K562 treated with DMSO at 1 percent for 4 hours (cell line): Measurements from ENCODE around the gene ZZZ3. TPM values are rescaled to one million over a fixed set of nuclear protein-coding genes. Genes with fewer than 3 reads are reported as not detected.

Source experiments
- total RNA-seq: library from RNA; unstranded; fragments of 300-600 nt; gene quantifications from 2 replicates; pipeline ENCODE4 v1.2.3, GENCODE V29; 2022; ENCODE audit not compliant: insufficient read depth

Gene ZZZ3
- 21.4 and 25.8 TPM in 2 replicates for total RNA-seq

DNA sequence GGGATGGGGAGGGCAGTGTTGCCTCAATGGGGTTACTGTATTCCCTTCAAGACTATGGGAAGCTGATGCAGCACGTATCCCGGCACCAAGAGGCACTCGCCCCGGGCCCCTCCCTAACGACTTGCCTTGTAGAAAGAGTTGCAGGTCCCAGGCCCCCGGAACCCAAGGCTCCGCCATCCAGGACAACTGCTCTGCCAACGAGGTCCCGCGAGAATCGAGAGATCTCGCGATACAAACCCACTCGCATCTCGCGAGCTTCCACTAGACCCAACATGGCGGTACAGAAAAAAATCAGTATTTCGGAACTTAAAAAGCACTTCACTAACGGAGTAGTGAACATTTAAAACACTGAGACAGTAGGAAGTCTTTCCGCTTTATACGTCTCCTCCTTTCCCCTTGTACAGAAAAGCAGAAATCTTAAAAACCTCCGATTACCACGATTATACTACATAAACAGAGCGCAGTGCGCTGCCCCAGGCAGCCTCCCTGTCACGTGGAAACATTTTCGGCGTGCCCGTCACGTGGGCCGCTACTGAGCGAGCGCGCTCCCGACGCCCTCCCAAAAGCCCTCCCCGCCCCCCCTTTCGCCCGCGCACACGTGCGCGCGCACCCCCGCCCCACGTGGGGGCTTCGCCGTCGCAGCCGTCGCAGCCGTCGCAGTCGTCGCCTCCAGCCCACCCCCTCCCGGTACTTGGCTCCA lies at the start of gene ZZZ3:
Gene ZZZ3 (minus strand): TSS at position 199 of the 700 bp plus-strand sequence. CDS start 49,304 bp downstream, outside the sequence.

Other genes with a start within 250 kb of the ZZZ3 start
- 23.5 and 27.0 TPM in 2 replicates for gene USP33, start 77.2 kb upstream of the ZZZ3 start, total RNA-seq
- 1.4 and 1.9 TPM in 2 replicates for gene MIGA1, start 97.0 kb upstream of the ZZZ3 start, total RNA-seq
- not detected in 2 replicates for gene NEXN, start 206.0 kb upstream of the ZZZ3 start, total RNA-seq